HG03432 (cell line): ENCODE results near the gene EAF1.
A peak's percentile ranks its signal among the peaks of the same experiment; 100 is the strongest.
"Not testable (repeated sequence)": the region's sequence is repeated elsewhere in the genome, so short reads cannot be mapped to it uniquely, and the experiment has no call there.

Experiments
- ATAC-seq: cut with Tn5 transposase; IDR thresholded peaks from one replicate; pipeline ENCODE4 v1.9.1; 2021; ENCODE audit warnings: mild to moderate bottlenecking, moderate library complexity; ENCODE audit not compliant: unreplicated experiment

Gene EAF1

GRCh38 chr3:15451216-15452113 is 24.1 kb downstream of the EAF1 start:
- no peak for ATAC-seq

DNA sequence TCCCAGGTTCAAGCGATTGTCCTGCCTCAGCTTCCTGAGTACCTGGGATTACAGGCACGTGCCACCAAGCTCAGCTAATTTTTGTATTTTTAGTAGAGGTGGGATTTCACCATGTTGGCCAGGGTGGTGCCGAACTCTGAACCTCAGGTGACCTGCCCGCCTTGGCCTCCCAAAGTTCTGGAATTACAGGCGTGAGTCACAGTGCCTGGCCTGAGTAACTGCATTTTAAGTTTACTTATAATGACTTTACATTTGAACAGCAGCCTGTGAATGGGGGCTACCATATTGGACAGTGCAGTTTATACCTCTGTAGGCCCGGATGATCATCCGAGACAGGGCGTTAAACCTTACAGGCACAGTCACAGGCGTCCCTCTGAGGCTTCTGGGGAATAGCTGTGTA is 24.8 kb downstream of the EAF1 start:
- no peak for ATAC-seq

DNA sequence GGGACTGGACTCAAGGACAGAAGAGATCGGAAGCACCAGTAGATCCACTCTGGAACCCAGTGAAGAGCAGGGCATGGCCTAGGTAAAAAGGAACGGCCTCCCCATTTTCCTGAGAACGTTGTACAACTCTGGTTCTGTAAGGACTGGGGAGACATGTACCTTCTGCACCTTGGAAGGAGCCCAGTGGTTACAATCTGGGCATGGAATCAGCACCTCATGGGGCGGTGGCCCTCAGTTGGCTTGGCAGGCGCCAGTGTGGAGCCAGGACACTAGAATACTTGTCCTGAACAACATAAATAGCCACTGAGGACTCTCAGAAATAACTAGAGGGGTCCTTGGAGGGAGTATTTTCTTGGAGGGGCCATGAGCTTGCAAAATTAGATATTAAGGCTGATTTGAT is 25.6 kb downstream of the EAF1 start:
- no peak for ATAC-seq

GRCh38 chr3:15453501-15453900 is 26.1 kb downstream of the EAF1 start:
- no peak for ATAC-seq

- ATAC-seq: no peak
Observed at GRCh38 chr3:15453991-15454625, 26.7 kb downstream of the EAF1 start.

GRCh38 chr3:15454965-15455364 is 27.6 kb downstream of the EAF1 start:
- no peak for ATAC-seq

GRCh38 chr3:15455756-15456155 is 28.4 kb downstream of the EAF1 start:
- no peak for ATAC-seq

DNA sequence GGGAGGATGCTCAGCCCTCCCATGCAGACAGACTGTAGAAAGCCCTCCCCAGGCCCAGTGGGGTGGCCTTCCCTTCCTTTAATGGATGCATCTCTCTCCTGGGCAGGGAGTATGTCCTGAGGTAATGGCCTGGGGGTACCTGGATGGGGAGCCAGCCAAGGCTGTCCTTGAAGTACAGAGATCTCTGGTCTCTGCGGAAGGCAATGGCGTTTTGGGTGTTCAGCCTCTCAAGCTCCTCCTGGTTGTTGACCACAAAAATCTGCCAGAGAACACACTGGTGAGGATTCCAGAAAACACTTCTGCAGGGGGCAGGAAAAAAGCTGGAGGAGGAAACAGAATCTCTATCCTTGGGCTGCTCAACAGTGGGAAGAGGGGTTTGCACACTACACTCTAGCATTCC is 28.9 kb downstream of the EAF1 start:
- ATAC-seq: no peak

GRCh38 chr3:15456915-15457314 is 29.5 kb downstream of the EAF1 start:
- ATAC-seq: not testable (repeated sequence)

DNA sequence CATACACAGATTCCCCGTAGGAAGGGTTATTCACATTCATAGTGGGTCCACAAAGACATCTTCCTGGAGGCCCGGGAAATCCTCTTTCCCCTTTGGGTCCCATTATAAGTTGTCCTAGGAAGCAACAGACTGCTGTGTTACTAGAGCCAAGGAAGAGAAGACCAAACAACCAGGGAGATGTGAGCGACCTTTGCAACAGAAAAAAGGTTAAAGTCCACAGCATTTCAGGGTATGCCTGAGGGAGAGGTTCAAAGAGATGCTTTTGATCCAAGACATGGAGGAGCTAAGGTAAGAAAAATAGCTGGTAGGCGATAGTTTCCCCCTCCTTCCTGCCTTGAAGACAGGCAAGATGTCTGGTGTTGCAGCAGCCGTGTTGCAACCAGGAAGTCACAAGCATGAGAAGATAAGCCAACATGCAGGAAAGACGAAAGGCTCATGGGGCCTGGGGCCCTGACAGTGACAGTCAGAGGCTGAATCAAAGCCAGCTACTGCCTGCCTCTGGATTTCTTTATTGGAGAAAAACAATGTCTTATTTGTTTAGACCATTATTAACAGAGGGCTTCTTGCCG is 30.9 kb downstream of the EAF1 start:
- no peak for ATAC-seq

DNA sequence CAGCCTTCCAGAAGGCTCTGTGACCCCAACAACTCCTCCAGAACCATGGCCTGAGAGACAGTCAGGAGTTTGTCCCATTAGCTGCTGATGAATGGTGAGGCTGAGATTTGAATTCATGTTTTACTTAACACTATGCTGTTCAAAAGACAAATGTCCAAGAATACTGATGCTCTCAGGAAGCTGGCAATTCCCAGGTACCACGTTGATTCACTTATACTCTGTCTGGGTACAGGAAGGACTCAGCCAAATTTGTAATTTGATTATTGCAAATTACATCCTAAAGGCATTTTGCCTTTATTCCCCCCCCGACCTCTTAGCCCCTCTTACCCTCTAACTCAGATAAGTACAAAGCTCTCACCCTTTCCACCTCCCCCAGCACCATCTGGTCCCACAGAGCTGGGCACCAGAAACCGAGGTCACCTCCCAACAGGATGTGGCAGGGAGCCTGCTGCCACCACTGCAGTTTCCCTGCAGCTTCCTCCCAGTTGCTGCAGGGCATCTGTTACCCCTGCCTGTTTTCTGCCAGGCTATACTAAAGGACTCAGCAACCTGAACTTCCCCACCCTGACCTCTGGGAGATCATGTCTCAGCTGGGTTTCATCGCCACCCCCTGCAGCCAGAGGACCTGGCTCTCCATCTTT is 33.6 kb downstream of the EAF1 start:
- ATAC-seq: no peak

DNA sequence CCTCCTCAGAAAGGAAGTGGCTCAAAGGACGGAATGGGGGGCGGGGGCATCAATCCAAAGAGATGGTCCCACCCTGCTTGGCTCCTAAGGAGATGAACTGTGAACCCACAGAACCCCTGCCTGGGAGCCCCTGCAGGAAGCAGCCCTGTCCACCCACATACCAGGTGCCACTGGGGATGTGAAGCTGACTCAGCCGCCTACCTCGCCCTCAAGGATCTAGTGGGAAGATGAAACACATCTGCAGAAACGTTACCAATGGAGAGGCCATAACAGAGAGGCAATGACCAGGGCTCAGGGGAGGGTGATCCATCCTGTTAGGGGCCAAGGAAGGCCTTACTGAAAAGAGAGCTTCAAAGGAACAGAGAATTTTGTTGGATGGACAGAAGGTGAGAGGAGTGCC is 35.1 kb downstream of the EAF1 start:
- no peak for ATAC-seq

- ATAC-seq: no peak
Observed at GRCh38 chr3:15465876-15466585, 38.6 kb downstream of the EAF1 start.

DNA sequence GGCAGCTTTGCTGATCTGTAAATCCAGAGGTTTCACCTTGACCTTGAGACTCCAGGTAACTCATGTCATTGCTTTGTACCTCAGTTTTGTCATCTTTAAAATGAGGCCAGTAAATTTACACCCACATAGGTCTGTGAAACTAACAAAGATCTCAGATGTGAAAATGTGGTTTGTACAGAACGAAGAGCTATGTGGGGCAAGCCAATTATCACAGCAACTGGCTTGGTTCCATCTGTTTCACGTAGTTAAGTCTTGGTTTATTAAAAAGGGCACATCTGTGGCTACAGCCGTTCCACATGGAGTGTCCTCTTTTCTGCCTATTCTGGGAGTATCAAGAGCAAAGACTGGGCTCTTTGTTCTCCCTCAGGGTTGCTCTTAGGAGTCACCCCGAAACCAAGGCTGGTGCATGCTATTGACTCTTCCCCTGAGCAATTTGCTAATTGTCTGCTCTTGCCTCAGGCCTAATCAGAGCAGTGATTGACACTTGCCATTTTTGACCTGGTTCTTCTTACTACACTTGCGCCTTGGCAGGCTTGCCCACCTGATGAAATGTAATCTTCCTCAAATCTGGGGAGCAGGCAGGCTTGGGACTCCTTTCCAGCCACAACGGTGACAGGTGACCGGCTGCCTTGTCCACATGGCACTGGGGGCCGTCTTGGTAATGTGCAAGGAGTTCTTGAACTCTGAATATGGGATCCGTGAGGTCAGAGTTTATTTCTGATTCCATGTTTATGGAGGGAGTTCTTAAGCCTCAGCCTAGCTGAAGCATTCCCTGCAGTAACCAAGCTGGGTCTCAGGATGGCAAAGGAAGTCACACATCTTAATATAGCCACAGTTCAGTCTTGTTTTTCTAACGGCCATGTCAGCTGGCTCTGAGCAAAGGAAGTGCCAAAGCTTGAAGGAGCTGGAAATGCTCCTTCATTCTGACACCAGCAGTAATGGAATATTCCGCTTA is 40.1 kb downstream of the EAF1 start:
- ATAC-seq: peak; percentile 78

- no peak for ATAC-seq
Observed at GRCh38 chr3:15470261-15470660, 42.9 kb downstream of the EAF1 start.

- no peak for ATAC-seq
Observed at GRCh38 chr3:15470849-15471248, 43.5 kb downstream of the EAF1 start.

GRCh38 chr3:15471861-15472260 is 44.5 kb downstream of the EAF1 start:
- ATAC-seq: no peak

DNA sequence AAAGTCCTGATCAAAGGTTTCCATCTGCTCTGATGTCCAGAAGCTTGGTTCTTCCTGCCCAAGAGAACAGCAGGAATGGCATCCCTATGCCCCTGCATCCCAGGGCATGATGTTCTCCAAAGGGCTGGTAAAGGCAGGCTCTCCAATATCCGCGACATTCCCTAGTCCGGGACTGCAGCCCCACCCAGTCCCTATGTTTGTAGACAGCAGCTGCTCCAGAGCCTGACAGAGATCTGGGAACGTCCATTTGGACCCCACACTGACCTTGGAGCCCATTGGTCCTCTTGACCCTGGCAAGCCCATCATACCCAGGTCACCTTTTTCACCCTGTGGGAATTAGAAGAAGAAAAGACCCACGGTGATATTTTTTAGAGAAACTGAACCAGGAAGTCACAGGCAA is 47.8 kb downstream of the EAF1 start:
- ATAC-seq: no peak

DNA sequence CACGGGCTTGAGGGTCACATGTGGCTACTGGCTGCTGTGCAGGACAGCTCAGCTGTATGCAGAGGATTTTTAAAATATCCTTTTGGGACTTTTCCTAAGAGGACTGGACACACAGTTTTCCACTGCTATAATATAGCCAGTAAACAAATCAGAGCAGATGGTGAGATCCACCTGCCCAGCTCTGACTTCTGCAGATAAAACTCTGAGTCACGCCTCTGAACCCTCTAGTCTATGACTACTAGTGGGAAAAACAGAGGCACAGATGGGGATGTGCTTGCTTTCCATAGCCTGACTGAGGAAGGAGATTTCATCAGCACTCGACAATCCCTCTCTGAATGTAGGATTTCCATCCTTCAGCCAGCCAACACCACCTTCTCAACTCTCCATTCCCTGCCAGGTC is 49.0 kb downstream of the EAF1 start:
- no peak for ATAC-seq
